Measurements from ENCODE around the gene GDI2.

GRCh38 chr10:5830629-5831445, 17.6 kb upstream of the GDI2 start:
- TF ChIP-seq CTCF (IDR thresholded peaks at IDR 0.05) (no peak), POLR2A (IDR thresholded peaks at IDR 0.05) (no peak)

Measured in right lobe of liver (tissue), 4 donors.